T-helper 9 cell (primary cell): ENCODE data around the gene SERPINA9.
"Not testable (repeated sequence)": the region's sequence is repeated elsewhere in the genome, so short reads cannot be mapped to it uniquely, and the experiment has no call there.

ENCODE experiments used
- DNase-seq: peaks from one replicate; pipeline ENCODE4 v3.0.0-alpha.2; 2020

The SERPINA9 gene

GRCh38 chr14:94485944-94486841, 10.2 kb upstream of the SERPINA9 start:
- peak; percentile 32 for DNase-seq

- DNase-seq: no peak
Measured at GRCh38 chr14:94484481-94484880, 8.5 kb upstream of the SERPINA9 start.

- no peak for DNase-seq
Measured at GRCh38 chr14:94483729-94484275, 7.8 kb upstream of the SERPINA9 start.

GRCh38 chr14:94483071-94483451, 7.1 kb upstream of the SERPINA9 start:
- no peak for DNase-seq

- DNase-seq: not testable (repeated sequence)
Measured at GRCh38 chr14:94482132-94483070, 6.4 kb upstream of the SERPINA9 start.

- no peak for DNase-seq
Measured at GRCh38 chr14:94481468-94482131, 5.6 kb upstream of the SERPINA9 start.

GRCh38 chr14:94480809-94481208, 4.8 kb upstream of the SERPINA9 start:
- DNase-seq: no peak

GRCh38 chr14:94478420-94478819, 2.4 kb upstream of the SERPINA9 start:
- DNase-seq: no peak

- no peak for DNase-seq
Measured at GRCh38 chr14:94474581-94475031, 1.4 kb downstream of the SERPINA9 start.

- DNase-seq: no peak
Measured at GRCh38 chr14:94473666-94474410, 2.2 kb downstream of the SERPINA9 start.

- DNase-seq: no peak
Measured at GRCh38 chr14:94472842-94473241, 3.2 kb downstream of the SERPINA9 start.

GRCh38 chr14:94471045-94471444, 5.0 kb downstream of the SERPINA9 start:
- DNase-seq: no peak

- DNase-seq: no peak
Measured at GRCh38 chr14:94470311-94470710, 5.7 kb downstream of the SERPINA9 start.

GRCh38 chr14:94469261-94469660, 6.7 kb downstream of the SERPINA9 start:
- no peak for DNase-seq

- DNase-seq: no peak
Measured at GRCh38 chr14:94467728-94468520, 8.1 kb downstream of the SERPINA9 start.

GRCh38 chr14:94466706-94467370, 9.2 kb downstream of the SERPINA9 start:
- DNase-seq: no peak

- no peak for DNase-seq
Measured at GRCh38 chr14:94465042-94465441, 11.0 kb downstream of the SERPINA9 start.

GRCh38 chr14:94464290-94464689, 11.7 kb downstream of the SERPINA9 start:
- no peak for DNase-seq

GRCh38 chr14:94462763-94463572, 13.0 kb downstream of the SERPINA9 start:
- no peak for DNase-seq

- no peak for DNase-seq
Measured at GRCh38 chr14:94462219-94462551, 13.8 kb downstream of the SERPINA9 start.
